ENCODE measurements around the gene CHTF18.

The CHTF18 gene

GRCh38 chr16:760545-761343 is 27.7 kb upstream of the CHTF18 start, which contains the start of gene MSLN:
Gene MSLN (plus strand): TSS chr16:760734. CDS start chr16:762681, 1,947 bp downstream.
- peak; percentile 76 for DNase-seq (ENCODE audit: low read depth)
- TF ChIP-seq CTCF (IDR thresholded peaks at IDR 0.05; ENCODE audit: insufficient read depth, low read depth, low read length, missing control alignments) = no peak
- H3K4me3 ChIP-seq (ENCODE audit: low read length) = no peak within 1 kb of the TSS

- DNase-seq (ENCODE audit: low read depth) = no peak
- TF ChIP-seq CTCF (IDR thresholded peaks at IDR 0.05; ENCODE audit: insufficient read depth, low read depth, low read length, missing control alignments) = no peak
- H3K4me3 ChIP-seq (ENCODE audit: low read length) = no peak overlapping the region
These were observed 26.6 kb upstream of the CHTF18 start for GRCh38 chr16:761625-762513.

- no peak overlapping the region for H3K4me3 ChIP-seq (ENCODE audit: low read length)
- no peak for TF ChIP-seq CTCF (IDR thresholded peaks at IDR 0.05; ENCODE audit: insufficient read depth, low read depth, low read length, missing control alignments)
- no peak for DNase-seq (ENCODE audit: low read depth)
These were observed 25.7 kb upstream of the CHTF18 start for GRCh38 chr16:762595-763268.

- DNase-seq (ENCODE audit: low read depth) = no peak
- no peak for TF ChIP-seq CTCF (IDR thresholded peaks at IDR 0.05; ENCODE audit: insufficient read depth, low read depth, low read length, missing control alignments)
- no peak overlapping the region for H3K4me3 ChIP-seq (ENCODE audit: low read length)
These were observed 24.8 kb upstream of the CHTF18 start for GRCh38 chr16:763369-764183.

- DNase-seq (ENCODE audit: low read depth) = no peak
- no peak overlapping the region for H3K4me3 ChIP-seq (ENCODE audit: low read length)
- TF ChIP-seq CTCF (IDR thresholded peaks at IDR 0.05; ENCODE audit: insufficient read depth, low read depth, low read length, missing control alignments) = no peak
These were observed 24.2 kb upstream of the CHTF18 start for GRCh38 chr16:764184-764750.
